Stimulated activated CD4-positive, alpha-beta T cell treated with anti-CD3 and anti-CD28 coated beads, Interleukin-4, amount 100 ng/mL, for 24 hours (primary cell): ENCODE results near the gene ATP1A2.

ENCODE experiments used
- DNase-seq: peaks from one replicate; pipeline ENCODE4 v3.0.0-alpha.2; 2020

ATP1A2 gene

DNA sequence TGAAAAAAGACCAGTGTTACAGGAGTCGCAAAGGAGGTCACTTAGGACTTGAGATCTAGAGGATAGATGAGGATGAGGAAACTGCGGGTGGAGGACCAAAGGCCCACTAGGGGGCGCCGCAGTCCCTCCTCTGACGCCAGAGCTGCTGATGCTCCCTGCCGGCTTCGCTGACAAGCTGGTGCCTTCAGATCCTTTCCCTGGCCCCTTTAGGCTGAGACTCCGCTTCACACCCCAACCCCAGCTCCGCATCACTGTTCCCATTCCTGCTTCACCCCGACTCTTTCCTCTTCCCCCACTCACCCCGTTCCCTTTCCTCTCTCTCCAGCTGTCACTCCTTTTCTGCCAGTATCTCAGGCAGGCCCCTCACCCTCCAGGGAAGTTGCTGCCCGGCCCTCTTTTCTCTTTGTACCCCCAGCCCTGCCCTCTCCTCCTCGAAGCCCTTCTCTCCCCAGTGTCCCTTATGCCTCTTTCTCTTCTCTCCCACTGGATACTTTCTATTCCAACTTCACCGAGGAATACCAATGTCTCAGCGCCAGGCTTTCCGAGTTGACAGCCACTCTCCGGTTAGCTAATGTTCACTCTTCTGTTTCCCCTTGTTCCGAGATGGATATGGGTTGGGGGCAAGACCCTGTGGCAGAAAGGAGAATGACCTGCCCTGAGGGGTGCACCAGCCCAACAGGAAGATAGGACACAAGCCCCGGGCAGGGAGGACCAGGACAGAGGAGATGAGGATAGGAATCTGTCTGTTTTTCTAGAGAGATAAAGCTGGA is 29.7 kb upstream of the ATP1A2 start:
- peak; percentile 79 for DNase-seq

DNA sequence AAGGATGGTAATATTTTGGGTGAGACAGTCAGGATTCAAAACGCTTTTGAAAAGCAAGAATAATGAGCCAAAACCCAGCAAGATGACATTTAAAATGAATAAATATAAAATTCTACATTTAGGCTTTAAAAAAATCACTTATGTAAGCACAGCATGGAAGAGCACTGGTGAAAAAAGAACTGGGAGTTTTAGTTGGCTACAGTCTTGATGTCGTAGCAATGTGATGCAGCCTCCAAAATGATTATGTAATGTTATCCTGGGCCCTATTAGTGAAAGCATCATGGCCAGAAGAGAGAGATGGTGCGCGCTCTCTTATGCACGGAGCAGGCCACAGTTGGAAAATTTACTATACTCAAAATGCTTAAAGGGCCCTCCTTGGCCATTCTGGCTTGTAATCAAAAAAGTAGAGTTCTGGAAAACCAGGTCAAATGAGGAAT is 29.1 kb upstream of the ATP1A2 start:
- no peak for DNase-seq

DNA sequence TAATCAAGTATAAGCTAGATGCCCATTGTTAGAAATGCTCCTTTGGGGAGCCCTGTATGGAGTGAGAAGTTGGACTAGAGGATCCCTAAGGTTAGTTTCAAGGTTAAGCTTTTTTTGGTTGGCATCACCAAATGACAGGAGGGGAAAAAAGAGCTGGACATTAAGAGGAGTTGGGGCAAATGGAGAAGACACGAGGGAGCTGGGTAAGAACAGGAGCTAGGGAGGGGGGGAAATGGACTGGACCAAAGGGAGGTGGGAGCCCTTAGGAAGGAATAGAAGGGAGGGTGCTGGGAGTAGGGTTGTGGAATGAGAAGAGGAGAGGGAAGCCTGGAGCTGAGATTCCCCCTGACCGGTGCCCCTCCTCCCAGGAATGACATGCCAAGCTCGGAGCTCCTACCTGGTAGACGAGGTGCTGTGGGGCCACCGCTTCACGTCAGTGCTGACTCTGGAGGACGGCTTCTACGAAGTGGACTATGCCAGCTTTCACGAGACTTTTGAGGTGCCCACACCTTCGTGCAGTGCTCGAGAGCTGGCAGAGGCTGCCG is 28.4 kb upstream of the ATP1A2 start:
- no peak for DNase-seq

DNA sequence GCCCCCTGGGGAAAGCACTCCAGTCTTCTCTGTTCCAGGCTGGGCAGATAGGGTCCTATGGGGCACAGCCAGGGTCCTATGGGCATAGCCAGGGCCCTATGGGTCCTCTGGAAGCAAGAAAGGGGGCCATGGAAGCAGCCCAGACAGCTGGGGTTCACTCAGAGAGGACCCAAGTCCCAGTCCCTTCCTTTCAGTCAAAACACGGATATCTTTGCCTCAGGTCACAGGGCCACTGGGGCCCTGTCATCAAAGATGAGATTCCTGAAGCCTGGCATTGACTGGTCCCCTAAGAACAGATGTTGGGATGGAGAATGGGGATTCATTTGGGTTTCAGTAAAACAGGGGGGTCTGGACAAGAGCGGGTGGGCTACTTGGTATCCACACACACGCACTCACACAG is 25.7 kb upstream of the ATP1A2 start:
- no peak for DNase-seq

DNA sequence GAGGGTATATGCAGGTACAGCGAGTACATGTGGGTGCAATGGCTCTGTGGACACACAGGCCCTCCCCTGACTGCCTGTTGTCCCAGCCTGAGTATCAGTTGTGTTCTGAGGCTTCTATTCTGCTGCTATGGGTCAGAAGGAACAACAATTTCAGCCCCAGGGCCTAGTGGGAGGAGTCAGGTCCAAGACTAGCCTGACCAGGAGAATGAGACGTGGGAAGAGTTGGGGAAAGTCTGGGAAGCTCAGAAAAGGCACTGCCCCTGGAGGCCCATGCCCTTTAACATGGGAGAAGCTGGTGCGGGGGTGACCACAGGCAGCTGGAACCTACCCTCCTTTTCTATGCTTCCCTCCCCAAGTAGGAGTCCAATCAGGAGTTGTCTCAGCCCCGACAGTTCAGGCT is 24.8 kb upstream of the ATP1A2 start:
- no peak for DNase-seq

DNA sequence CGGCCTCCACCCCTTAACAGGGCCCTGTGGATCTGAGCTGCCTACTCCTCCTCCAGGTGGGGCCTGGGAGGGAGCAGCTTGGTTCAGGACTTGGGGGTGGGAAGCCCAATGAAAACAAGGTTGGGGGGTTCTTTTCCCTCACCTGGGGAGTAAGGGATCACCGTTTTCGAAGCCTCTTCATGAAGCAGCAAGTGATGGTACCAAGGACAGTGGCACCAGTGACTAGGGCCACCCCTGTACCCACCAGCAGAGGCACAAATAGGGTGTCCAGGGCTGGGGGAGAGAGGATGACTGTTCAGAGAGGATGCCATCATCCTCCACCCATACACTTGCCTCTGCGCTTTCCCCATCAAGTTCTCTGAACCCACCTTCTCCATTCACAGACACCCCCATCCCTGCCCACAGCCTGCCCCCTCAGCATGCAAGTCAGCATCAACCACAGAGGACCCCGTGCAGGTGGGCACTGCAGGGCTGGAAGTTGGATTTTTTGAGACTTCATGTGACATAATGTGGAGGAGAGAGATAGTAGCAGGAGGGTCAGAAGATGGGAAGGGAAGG is 23.8 kb upstream of the ATP1A2 start:
- no peak for DNase-seq

DNA sequence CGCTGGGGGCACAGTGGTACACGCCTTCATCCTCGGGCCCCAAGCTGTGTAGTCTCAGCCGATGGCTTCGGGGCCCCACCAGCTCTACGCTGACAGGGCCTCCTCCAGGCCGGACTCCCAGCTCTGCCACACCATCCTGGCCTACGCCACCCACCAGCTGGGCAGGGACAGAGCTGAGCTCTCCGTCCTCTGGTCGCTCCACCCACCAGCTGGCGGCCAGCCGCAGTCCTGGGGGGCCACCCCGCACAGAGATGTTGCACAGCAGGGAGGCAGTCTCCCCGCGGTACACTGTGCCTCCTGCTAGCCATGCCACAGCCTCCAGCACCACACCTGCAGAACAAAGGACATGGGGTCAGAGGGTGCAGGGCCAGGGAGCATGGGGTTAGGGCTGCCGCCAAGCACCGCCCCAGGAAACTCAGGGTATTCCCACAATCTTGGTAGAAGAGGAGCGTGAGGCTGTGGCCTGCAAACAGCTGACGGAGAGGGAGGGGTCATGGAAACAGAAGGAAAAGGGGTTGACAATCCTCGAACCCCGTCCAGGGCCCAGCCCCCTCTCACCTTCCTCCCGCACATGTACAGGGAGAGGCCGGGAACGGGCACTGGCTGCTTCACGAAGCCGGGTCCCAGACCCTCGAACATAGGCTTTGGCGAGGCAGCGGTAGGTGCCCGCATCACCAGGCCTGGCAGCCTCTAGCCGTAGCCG is 23.0 kb upstream of the ATP1A2 start:
- DNase-seq: no peak

DNA sequence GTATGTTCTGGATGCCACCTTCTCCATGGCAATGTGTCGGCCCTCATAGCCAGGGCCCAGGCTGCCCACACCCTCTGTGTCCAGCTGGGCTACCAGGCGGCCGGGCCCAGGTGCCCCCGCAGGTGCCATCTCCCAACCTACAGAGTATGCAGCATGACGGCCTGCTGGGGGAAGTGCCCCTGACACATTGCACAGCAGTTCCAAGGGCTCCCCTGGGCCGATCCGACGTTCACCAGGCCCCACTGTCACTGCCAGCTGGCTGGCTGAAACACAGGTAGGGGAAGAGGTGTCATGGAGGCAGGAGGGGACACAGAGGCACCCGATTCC is 22.5 kb upstream of the ATP1A2 start:
- no peak for DNase-seq

DNA sequence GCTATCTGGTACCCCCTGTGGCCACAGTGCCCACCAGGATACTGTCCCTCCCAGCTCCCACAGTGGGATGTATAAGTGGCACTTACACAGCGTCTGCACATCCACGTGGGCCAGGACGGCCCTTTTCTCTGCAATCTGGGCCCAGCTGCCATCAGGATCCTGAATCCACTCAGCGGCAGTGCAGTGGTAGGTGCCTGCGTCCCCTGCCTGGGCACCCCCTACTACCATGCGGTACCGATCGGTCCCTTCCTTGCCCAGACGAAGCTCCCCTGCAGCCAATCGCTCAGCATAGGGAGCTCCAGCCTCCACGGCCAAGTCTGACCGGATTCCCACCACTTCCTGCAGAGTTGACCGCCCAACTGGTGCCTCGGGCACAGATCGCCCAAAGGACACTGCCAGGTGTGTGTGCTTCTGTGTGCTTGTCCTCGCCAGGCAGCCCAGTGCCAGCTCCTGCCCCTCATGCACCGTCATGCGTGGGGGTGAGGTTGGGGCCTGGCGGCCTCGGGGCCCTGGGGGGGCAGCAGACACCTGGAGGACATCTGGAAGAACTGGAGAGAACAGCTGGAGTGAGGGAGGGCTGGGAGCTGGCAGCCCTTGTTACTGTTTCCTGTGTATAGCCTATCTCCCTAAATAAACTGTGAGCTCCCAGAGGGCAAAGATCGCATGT is 21.8 kb upstream of the ATP1A2 start:
- no peak for DNase-seq

DNA sequence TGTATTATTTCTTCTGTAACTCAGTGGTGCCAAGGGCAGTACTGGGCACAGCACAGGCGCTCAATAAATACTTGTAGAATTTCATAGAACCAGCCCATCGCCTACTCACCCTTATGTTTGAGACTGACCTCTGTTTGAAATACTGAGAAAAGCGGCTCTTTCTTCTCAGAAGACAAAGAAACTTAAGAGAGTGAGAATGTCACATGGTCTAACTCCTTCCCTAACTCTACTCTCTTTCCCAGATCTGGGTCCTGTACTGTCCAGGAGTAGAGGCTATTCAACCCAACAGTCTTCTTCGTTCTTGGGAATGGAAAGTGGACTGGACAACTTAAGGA is 21.3 kb upstream of the ATP1A2 start:
- no peak for DNase-seq

DNA sequence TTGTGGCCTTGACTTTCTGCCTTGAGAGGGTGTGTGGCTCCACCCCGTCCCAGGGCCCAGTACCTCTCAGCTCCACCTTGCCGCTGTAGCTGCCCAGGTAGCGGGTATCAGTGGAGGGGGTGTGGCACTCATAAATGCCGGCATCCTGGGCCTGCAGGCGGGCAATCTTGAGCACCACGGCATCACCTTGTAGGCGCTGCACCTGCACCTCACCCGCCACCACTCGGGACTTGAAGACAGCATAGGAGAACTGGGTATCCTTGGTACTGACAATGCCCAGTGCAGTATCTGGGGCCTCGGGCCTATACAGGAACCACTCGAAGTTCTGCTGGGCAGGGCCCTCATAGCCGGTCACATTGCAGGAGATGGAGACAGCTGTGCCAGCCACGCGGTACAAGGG is 20.8 kb upstream of the ATP1A2 start:
- DNase-seq: no peak

DNA sequence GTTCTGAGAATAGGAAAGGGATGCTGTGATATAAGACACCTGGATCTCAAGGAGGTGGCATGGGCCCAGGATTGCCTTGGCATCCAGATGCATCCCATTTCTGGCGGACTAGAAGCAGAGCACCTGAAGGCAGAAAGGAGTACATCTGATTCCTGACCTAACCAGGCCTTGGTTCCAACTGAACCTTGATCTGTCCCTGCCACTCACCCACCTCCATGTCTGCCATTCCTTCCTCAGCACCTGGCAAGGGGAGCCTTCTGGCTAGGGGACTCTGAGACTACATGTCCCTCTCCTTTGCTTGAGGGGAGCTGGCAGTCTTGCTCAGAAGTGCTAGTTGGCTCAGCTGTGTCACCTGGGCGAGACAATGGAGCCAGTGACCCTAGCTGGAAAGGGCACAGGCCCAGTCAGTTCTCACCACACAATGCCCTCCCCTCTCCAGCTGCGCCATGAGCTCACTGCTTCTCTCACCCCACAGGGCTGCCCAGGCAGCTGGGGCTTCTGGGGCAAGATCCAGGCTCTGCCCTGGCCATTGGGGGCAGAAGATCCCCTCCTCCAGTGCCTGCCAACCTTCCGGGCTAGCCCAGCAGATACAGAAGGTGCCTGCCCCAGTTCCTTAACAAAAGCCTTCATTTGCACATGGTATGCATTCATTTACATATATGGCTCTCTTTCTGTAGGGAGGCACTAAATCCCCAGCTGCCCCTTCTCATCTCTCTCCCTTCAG is 20.0 kb upstream of the ATP1A2 start:
- DNase-seq: no peak

DNA sequence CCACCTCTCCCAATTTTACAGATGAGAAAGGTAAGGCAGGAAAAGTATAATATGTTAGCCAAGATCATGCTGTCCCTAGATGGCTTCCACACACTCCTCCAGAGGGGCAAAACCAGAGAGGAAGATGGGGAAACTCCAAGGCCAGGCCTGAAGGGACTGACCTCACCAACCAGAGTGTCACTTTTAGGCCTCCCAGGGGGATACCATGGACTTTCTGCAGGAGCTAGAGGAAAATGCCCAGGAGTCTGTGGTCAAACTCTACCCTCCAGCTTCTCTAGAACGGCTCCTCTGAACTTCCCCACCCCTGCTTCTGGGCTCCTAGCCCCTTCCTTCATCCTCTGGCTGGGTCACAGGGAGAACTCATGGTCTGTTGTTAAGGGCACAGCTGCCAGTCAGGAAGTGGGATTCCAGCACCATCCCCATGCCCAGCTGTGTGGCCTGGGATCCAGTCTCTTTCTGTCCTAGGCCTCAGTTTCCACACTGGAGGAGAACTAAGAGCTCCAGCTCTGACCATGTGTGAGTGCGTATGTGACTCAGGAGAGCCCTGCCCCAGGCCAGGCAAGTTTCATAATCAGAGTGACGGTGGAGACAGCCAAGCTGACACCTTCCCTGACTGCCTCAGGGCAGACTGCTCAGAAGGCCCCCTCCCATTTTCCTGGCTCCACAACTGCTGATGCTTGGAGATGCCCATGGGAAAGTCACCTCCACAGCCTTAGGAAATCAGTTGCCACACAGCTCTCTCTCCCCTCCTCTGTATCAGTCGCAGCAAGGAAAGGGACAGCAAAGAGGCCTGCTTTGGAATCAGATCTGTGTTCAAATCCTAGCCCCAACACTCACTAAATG is 19.1 kb upstream of the ATP1A2 start:
- DNase-seq: no peak

DNA sequence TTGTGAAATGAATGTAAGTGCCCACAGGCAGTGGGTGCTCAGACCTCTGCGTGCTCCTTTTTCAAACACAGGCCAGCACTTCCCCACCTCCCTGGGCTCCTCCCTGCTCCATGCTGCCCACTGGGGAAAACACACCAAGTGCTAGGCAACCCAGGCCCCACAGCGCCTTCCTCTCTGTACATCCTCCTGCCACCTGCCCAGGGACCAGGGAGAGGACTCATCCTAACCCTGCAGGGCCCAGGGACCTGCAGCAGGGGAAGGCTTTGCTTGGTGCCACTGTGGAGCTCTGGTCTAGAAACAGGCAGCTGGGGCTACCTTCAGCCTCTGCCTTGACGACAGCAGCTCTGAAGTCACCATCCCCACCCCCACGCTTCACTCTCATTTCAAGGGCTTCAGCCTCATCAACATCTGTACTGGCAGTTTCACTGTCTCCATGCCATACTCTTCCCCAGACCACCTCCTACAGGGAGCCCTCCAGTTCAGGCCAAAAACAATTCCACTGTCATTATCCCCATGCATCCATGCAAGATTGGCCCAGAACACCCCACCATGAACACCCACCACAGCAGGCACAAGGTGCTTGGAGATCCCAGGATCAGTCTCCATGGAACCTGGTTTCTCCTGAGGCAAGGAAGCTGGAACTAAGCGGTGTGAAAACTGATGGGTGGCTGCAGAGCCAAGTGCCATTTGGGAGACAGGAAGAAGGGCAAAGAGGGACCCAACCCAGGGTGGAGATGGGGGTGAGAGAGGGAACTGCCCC is 18.2 kb upstream of the ATP1A2 start:
- peak; percentile 34 for DNase-seq

DNA sequence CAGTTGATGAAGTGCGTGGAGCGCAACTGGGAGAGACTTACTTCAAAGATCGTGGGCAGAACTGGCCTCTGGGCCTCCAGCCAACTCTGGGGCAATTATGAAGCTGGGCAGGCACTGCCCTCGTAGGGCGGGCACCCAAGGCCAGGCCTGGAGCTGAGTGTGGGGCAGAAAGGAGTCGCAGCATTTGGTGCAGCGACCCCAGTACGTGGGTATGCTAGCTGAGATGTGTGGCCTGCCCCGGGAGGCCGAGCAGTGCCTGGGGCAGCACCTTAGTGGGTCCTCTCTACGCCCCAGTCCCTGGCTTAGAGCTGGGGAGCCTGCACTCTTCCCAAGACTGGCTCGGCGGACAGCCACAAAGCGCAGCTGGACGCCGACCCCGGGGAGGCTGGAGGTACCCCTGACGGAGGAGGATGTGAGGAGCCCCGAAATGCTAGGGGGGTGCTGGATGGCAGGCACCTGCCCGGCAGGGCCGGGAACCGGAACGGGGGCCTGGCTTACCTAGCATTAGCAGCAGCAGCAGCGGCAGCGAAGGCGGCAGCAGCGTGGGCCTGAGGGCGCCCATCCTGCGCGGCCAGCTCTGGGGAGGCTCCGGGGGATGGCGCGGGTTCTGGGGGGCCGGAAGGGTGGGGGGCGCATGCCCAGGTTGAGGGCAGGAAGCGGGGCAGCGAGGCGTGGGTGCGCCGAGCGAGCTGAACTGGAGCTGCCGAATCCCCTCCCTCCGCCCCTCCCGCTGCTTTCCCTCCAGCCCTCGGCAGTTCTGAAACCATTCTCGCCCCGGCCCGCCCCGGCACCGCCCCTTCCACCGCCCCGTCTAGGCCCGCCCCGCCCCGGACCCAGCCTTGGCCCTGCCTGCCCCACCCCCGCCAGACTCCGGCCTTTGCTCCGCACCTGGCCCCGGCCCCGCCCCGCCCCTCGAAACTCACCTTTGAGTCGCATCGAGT is 17.4 kb upstream of the ATP1A2 start, which contains the start of gene IGSF8:
TSS of gene IGSF8 (minus strand) at position 709 of the 941 bp plus-strand sequence. CDS start at position 562, 147 bp downstream.
- DNase-seq: peak; percentile 90

DNA sequence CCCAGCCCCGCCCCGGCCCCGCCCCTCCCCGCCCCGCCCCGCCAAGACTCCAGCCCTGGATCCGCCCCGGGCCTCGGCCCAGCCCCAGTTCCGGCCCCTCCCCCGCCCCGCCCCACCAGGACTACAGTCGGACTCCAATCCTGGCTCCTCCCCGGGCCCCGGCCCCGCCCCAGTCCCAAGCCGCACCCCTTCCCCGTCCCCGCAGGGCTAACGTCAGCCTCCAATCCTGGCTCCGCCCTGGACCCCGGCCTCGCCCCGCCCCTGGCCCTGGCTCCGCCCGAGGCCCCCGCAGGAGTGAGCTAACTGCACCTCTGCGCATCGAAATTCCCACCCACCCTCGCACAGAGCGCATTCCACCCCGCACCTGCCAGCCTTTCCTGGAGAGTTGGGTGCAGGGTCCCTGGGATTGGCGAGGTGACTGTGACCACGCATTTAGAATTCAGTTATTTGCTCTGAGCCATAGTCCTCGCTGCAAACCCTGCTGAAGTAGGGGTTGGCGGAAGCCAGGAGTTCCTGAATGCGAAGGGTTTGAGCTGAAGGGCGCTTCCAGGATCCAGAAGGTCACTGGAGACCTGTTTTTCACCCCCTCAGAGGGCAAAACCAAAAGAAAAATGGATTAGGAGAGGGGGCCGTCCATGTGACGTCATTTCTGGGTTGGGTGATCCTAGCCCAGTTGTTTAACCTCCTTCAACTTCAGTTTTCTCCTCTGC is 16.6 kb upstream of the ATP1A2 start:
- DNase-seq: peak; percentile 97

DNA sequence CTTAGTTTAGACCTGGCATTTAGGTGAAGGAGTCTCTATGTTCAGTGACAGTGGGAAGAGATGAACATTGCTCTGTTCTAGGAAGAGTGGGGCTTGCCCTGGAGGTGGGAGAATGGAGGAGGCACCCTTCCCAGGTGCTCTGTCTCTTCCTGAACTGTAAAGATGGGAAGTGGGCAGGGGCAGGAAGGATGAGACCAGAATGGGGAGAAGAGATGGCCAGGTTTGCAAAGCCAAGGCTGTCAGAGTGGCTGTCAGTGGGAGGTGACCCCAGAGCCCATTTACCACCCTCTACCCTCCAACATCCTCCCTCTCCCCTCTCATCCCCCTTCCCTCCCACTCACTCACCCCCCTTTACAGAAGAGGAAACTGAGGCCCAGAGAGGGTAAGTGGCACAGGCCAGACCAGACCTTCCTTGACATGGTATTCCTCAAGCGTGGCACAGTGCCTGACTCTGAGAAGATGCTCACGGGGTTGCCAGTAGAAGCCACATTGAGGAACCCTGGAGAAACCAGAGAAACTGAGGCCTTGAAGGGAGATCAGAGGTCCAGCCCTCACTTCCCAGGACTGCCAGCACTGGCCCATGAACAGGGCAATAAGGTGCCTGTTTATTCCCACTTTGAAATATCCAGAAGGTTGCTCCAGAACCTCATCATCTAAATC is 15.7 kb upstream of the ATP1A2 start:
- no peak for DNase-seq

DNA sequence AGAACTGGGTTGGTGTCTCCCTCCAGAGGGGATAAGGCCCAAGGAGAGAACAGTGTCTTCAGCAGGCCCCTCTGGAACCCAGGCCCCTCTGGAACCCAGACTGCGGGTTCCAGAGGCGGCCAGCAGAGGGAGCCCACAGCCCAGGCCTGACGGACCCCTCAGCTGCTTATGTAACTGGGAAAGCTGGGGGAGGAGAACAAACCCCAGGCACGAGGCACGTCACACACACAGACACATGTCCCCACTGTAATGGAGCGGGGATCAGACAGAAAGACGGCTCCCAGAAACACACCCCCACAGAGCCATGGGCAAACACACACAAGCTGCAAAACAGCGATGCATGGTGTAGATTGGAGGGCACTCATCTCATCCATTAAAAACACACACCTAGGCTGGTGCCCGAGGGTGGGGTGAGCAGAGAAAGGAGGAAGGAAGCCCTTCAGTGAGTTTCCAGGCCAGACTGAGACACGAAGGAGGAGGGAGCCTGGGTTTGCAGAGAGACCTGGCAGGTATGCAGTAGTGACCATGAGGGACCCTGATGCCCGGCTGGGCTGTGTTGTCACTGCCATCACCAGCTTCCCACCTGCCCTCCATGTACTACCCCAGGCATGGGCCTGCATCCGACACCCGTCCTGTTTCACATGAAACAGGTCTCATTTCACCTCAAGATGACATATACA is 14.4 kb upstream of the ATP1A2 start:
- DNase-seq: peak; percentile 78
